ENCODE measurements around the gene FPGS.

GRCh38 chr9:127854184-127854806 lies 51.6 kb downstream of the FPGS start, which contains the start of gene ENG:
- TF ChIP-seq GATA2 (IDR thresholded peaks at IDR 0.05; ENCODE audit: low read depth, low read length) (no peak), GATA3 (IDR thresholded peaks at IDR 0.05; ENCODE audit: low read depth, low read length) (no peak)

Measured in SH-SY5Y (cell line).